ENCODE data around the gene DHRS2. TPM values are rescaled to one million over a fixed set of nuclear protein-coding genes. Genes with fewer than 3 reads are reported as not detected.
"Not testable (repeated sequence)": the region's sequence is repeated elsewhere in the genome, so short reads cannot be mapped to it uniquely, and the experiment has no call there.

DHRS2 gene
- total RNA-seq, 2 donors from 2014 or later = not detected

DNA sequence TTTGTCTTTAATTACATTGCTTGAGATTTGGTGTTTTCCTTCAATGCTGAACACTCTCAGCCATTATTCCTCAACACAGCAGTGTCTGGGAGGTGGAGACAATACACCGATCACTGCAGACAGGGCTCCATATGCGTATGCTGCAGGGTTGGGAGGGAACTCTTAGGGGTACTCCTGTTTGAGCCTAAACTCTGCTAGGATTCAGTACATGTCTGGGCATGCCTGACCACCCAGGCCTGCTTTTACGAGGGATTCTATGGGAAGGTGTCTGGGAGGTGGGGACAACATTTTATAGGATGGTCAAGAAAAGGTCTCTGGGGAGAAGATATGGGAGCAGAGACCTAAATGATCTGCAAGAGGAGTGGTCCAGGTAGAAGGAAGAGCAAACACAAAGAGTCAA is 34.3 kb downstream of the DHRS2 start:
- Histone ChIP-seq H3K36me3 (no peaks in the 10 kb centered on the region), H3K4me1 (ENCODE audit: control insufficient read depth in 1 of 2, low read depth in 2 of 2) (no peaks in the 10 kb centered on the region), H3K27ac (no peak overlapping the region), H3K4me3 (no peak overlapping the region), H3K27me3 (replicated peaks; ENCODE audit: insufficient read depth) (no peaks in the 10 kb centered on the region), H3K9me3 (no peaks in the 10 kb centered on the region)
- no peak for DNase-seq (ENCODE audit: low spot score)
- TF ChIP-seq, protein P1, sequence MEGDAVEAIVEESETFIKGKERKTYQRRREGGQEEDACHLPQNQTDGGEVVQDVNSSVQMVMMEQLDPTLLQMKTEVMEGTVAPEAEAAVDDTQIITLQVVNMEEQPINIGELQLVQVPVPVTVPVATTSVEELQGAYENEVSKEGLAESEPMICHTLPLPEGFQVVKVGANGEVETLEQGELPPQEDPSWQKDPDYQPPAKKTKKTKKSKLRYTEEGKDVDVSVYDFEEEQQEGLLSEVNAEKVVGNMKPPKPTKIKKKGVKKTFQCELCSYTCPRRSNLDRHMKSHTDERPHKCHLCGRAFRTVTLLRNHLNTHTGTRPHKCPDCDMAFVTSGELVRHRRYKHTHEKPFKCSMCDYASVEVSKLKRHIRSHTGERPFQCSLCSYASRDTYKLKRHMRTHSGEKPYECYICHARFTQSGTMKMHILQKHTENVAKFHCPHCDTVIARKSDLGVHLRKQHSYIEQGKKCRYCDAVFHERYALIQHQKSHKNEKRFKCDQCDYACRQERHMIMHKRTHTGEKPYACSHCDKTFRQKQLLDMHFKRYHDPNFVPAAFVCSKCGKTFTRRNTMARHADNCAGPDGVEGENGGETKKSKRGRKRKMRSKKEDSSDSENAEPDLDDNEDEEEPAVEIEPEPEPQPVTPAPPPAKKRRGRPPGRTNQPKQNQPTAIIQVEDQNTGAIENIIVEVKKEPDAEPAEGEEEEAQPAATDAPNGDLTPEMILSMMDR (IDR thresholded peaks at IDR 0.05) = no peak
- ATAC-seq (ENCODE audit: insufficient number of reproducible peaks, low FRiP score, low read depth) = no peak

DNA sequence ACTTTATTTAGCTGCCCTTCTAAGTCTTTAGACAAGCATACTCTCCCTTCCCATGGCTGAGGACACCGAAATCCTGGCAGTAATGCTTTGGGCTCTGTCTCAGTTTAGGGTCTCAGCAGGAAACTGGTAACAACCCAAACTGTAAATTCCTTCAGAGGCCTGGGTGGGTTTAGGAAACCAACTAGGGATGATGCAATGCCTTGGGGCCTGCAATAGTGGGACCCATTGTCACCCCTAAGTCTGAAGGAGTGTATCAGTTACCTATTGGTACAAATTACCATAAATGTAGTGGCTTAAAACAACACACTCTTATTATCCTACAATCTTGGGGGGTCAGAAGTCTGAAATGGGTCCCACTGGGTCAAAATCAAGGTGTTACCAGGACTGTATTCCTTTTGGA is 36.0 kb downstream of the DHRS2 start:
- TF ChIP-seq, protein P1 (IDR thresholded peaks at IDR 0.05) = no peak
- no peak for ATAC-seq (ENCODE audit: insufficient number of reproducible peaks, low FRiP score, low read depth)
- H3K27me3 ChIP-seq (replicated peaks; ENCODE audit: insufficient read depth) = no peaks in the 10 kb centered on the region

DNA sequence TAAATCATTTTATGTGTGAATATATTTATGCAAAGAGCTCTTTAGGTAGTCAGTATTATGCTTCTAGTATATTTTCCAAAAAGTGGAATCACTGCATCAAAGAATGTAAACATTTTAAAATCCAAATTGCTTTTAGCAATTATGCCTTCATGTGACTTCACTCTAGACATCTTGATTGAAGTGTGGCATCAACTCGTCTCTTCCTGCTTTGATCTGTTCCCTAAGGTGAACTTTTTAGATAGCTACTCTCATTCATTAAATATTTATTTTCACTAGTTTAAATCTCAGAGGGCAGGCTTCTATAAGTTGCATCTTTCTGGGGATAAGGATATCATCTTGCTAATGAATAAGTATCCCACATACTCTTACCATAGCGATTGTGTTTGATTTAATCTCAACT is 39.2 kb downstream of the DHRS2 start:
- ATAC-seq (ENCODE audit: insufficient number of reproducible peaks, low FRiP score, low read depth) = no peak
- TF ChIP-seq, protein P1 (IDR thresholded peaks at IDR 0.05) = no peak

More for the DNA sequence above, 36.0 kb downstream of the DHRS2 start:
- H3K27ac ChIP-seq = no peak overlapping the region
- no peaks in the 10 kb centered on the region for H3K9me3 ChIP-seq
- DNase-seq (ENCODE audit: low spot score) = no peak
- no peaks in the 10 kb centered on the region for H3K36me3 ChIP-seq
- H3K4me3 ChIP-seq = no peak overlapping the region
- no peaks in the 10 kb centered on the region for H3K4me1 ChIP-seq (ENCODE audit: control insufficient read depth in 1 of 2, low read depth in 2 of 2)

DNA sequence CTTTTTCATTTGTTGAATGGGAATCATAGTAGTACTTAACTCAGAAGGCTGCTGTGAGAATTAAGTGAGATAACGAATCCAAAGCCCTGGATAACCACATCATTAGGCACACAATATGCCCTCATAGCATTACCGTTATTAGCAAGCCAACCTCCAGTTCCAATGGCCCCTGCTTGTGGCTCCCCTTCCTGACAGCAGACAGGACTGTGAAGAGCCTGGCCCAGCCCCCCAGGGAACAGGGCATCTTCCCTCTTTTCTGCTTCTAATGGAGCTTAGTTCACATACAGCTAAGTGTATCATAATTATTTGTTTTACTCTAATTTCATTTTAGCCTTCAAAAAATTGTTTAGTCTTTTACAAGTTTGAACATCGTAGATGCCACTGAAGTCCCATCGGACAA is 39.7 kb downstream of the DHRS2 start:
- ATAC-seq (ENCODE audit: insufficient number of reproducible peaks, low FRiP score, low read depth) (no peak), DNase-seq (ENCODE audit: low spot score) (no peak)
- H3K4me1 ChIP-seq (ENCODE audit: control insufficient read depth in 1 of 2, low read depth in 2 of 2) = no peaks in the 10 kb centered on the region
- no peak overlapping the region for H3K4me3 ChIP-seq
- no peaks in the 10 kb centered on the region for H3K9me3 ChIP-seq
- H3K27ac ChIP-seq = no peak overlapping the region
- TF ChIP-seq, protein P1 (IDR thresholded peaks at IDR 0.05) = no peak
- no peaks in the 10 kb centered on the region for H3K27me3 ChIP-seq (replicated peaks; ENCODE audit: insufficient read depth)
- no peaks in the 10 kb centered on the region for H3K36me3 ChIP-seq

More for the DNA sequence above, 39.2 kb downstream of the DHRS2 start:
- no peaks in the 10 kb centered on the region for H3K27me3 ChIP-seq (replicated peaks; ENCODE audit: insufficient read depth)
- no peak overlapping the region for H3K4me3 ChIP-seq
- no peak for DNase-seq (ENCODE audit: low spot score)
- H3K4me1 ChIP-seq (ENCODE audit: control insufficient read depth in 1 of 2, low read depth in 2 of 2) = no peaks in the 10 kb centered on the region
- no peaks in the 10 kb centered on the region for H3K9me3 ChIP-seq
- H3K27ac ChIP-seq = no peak overlapping the region
- no peaks in the 10 kb centered on the region for H3K36me3 ChIP-seq

DNA sequence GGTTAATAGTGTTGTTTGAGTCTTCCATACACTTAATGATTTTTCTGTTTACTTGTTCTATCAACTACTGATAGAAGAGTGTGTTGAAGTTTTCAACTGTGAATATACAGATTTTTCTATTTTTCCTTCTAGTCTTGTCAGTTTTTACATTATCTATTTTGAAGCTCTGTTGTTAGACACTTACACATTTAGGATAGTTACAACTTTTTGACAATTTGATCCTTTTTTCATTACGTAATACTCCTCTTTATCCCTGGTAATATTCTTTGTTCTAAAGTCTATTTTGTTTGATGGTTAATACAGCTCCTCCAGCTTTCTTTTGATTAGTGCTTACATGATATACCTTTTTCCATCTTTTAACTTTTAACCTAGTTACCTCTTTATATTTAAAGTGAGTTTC is 45.2 kb downstream of the DHRS2 start:
- DNase-seq (ENCODE audit: low spot score) (no peak), ATAC-seq (ENCODE audit: insufficient number of reproducible peaks, low FRiP score, low read depth) (no peak)
- no peak overlapping the region for H3K27ac ChIP-seq
- H3K27me3 ChIP-seq (replicated peaks; ENCODE audit: insufficient read depth) = no peaks in the 10 kb centered on the region
- H3K36me3 ChIP-seq = no peaks in the 10 kb centered on the region
- H3K4me1 ChIP-seq (ENCODE audit: control insufficient read depth in 1 of 2, low read depth in 2 of 2) = no peaks in the 10 kb centered on the region
- TF ChIP-seq, protein P1 (IDR thresholded peaks at IDR 0.05) = no peak
- H3K9me3 ChIP-seq = no peaks in the 10 kb centered on the region
- no peak overlapping the region for H3K4me3 ChIP-seq

DNA sequence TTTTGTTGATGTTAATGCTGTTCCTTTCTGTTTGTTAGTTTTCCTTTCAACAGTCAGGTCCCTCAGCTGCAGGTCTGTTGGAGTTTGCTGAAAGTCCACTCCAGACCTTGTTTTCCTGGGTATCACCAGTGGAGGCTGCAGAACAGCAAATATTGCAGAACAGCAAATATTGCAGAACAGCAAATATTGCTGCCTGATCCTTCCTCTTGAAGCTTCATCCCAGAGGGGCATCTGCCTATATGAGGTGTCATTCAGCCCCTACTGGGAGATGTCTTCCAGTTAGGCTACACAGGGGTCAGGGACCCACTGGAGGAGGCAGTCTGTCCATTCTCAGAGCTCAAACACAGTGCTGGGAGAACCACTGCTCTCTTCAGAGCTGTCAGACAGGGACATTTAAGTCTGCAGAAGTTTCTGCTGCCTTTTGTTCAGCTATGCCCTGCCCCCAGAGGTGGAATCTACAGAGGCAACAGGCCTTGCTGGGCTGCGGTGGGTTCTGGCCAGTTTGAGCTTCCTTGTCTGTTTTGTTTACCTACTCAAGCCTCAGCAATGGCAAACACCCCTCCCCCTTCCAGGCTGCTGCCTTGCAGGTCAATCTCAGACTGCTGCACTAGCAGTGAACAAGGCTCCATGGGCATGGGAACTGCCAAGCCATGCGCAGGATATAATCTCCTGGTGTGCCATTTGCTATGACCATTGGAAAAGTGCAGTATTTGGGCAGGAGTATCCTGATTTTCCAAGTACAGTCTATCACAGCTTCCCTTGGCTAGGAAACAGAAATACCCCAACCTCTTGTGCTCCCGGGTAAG is 53.7 kb downstream of the DHRS2 start:
- peaks cover 0 to 11% of the 10 kb centered on the region in 2 donors for H3K4me1 ChIP-seq (ENCODE audit: control insufficient read depth in 1 of 2, low read depth in 2 of 2)
- H3K4me3 ChIP-seq; H3K27ac ChIP-seq; H3K9me3 ChIP-seq; H3K36me3 ChIP-seq; H3K27me3 ChIP-seq (replicated peaks; ENCODE audit: insufficient read depth); ATAC-seq (ENCODE audit: insufficient number of reproducible peaks, low FRiP score, low read depth); DNase-seq (ENCODE audit: low spot score): not testable (repeated sequence)

All from thoracic aorta (tissue), 2 donors.